AG20443 (cell line): ENCODE measurements around the gene PNPLA2.
A peak's percentile ranks its signal among the peaks of the same experiment; 100 is the strongest.

Experiments used
- DNase-seq: peaks from one replicate; pipeline ENCODE4 v3.0.0; 2012; ENCODE audit warnings: low spot score, mixed read lengths

The PNPLA2 gene

DNA sequence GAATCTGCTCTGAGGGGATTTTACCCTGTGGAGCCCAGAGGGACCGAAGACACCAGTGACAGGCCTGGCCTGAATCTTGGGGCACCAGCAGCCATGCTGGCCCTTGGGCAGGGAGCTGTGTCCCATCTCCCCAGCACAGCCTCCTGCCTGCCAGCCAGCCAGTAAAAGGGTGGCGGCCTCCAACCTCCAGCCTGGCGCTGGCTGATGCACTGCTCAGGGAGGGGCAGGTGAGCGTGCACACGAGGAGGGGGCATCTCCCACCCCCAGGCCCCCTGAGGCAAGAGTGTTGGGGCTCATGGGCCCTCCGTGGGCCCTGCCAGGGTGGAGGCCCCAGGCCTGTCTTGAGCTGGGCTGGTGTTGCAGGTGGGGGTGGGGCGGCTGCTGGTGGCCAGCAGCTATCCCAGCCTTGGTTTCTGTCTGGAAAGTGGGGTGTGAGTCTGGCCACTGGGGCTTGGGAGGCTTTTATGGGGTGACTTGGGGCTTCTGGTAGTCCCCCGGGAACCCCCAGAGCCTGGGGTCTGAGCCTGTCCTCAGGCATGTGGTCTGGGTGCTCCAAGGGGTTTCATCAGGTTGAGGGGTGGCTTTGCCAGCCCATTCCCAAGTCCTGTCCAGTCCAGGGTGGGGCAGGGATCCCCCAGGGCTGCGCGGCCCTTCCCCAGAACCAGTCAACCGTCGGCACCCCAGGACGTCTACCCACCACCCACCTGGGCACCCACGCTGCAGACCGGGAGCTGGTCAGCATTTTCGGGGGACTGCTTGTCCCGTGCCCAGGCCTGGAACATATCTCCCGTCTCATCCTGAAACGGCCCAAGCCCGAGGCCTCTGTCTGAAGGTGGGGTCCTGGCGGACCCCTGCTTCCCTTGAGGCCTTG lies 41.8 kb downstream of the PNPLA2 start:
- DNase-seq, result no peak

DNA sequence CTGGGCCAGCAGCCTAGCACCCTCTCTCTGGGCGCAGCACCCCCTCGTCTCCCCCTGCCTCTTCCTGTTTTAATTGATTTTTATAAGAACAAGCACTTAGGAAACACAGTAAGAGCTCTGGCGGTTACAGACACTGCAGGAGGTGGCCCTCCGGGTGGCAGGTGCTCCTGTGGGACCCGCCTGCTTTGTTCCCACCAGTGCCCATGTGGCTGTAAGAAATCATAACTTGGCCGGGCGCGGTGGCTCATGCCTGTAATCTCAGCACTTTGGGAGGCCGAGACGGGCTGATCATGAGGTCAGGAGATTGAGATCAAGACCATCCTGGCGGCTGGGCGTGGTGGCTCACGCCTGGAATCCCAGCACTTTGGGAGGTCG lies 42.4 kb downstream of the PNPLA2 start:
- DNase-seq, result no peak

DNA sequence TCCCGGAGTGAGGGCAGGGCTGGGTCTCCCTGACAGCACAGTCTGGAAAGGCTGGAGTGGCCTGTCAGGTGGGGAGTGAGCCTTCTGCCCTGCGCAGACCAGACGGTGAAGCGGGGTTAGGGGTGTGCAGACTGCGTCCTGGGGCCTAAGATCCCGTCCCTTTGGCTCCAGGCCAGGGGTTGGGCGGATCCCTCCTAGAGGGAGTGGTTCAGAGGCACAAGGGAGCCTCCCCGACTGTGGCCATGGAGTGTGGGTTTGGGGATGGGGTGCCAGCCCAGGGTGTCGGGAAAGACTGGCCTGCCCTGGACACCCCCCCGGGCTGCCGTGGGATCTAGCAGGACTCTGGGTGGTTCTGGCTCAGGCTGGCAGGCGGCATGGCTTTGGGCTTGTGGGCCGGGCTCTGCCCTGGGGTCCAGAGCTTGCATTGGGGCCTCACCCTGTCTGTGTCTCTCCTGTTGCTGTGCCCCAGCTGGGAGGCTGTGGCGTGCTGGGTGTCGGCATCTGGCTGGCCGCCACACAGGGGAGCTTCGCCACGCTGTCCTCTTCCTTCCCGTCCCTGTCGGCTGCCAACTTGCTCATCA lies 43.5 kb downstream of the PNPLA2 start:
- peak; percentile 30 for DNase-seq

DNA sequence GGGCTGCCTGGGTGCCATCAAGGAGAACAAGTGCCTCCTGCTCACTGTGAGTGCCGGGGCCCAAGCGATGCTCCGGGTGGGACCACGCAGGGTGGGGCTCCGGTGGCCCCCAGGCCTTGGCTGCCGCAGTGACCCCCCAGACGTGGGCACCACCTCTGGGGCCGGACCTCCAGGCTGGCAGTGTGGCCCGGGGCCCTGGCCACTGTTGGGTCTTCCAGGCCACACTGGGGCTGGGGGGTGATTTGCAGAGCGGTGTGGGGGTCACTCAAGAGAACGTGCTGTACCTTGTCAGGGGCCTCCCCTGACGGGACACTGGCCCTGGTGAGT lies 43.9 kb downstream of the PNPLA2 start:
- DNase-seq, result no peak

DNA sequence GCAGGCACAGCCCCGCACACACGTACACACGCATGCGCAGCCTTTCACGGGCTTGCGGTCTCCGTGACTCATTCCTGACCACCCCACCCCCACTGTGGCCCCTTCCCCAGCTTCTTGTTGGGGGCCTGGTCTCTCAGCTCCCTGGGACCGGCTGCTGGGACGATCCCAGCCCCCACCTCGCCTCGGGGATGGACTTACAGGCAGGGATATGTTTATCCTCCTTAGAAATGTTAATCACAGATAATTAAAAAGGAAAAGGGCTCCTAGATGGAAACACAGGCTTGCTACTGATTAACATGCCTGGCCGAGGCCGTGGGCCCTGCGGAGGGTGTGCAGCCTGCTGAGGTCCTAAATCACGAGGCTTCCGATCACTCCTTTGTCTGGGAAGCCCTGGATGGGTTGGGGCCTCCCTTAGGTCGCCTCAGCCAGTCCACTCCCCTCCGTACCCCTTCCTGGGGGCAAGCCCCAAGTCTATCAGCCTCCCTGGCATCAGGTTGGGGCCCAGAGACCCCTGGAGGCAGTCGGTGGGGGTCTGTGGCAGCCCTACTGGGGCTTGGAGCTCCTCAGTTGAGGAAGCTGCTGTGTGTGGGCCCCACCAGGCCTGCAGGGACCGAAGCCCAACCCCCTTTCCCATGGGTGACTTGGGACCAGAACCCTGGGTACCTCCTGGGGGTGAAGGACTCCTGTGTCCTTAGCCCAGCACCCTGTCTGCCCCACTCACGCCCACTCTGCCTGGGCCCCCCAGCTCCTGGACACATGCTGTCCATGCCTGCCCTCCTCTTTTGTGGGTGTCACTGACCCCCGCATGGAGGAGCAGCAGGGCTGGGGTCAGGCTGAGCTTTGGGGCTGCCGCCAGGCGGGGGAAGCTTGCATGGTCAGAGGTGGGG lies 44.6 kb downstream of the PNPLA2 start:
- no peak for DNase-seq

DNA sequence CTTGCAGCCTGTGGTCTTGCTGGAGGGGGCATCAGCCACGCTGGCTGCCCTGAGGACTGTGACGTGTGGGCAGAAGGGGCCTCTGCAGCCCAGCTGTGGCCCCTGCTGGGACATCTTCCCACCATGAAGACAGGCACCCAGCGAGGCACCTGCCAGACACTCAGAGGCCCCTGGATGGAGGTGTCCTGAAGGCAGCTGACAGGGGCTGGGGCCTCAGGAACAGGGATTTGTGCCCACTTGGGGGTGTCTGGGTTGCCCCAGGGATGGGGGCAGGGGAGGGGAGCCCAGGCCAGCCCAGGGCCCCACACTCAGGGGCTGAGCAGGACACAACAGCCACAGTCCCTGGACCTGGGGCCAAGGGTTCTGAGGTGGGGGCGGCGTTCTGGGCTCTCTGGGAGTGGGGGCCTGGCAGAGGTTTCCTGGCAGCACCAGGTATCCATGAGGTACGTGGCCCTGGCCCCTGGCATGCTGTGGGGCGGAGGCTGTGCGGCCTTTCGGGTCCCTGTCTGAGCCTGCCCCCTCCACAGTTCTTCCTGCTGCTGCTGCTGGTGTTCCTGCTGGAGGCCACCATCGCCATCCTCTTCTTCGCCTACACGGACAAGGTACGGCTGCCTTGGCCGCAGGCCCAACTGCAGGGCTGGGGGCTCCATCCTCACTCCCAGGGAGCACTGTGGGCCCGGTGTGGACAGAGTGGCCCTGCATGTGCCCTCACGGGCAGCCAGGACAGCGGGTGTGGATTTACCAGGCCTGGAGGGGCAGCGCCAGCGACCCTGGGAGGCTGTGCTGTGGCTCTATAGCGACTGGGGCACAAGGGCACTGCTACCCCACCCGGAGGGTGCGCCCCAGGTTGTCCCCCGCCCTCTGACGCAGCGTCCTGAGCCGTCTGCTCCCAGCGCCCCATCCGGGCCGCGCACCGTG lies 45.5 kb downstream of the PNPLA2 start:
- no peak for DNase-seq

DNA sequence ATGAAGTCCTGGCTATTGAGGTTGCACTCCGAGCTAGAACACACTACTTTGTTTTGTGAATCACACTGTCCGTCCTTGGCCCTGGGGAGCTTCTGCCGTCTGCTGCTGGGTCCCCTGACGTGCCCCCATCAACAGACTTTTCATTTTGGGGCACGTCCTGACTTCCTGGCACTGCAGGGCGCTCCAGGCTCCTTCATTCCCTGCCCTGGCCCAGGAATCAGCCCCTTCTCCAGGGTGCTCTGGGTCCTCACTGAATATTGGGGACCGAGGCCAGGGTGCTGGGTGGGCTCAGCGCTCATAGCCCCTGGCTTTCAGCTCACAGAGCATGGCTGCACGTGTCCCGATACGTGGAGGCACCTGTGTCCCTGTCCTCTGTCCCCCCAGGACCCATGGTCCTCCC lies 46.2 kb downstream of the PNPLA2 start:
- no peak for DNase-seq

DNA sequence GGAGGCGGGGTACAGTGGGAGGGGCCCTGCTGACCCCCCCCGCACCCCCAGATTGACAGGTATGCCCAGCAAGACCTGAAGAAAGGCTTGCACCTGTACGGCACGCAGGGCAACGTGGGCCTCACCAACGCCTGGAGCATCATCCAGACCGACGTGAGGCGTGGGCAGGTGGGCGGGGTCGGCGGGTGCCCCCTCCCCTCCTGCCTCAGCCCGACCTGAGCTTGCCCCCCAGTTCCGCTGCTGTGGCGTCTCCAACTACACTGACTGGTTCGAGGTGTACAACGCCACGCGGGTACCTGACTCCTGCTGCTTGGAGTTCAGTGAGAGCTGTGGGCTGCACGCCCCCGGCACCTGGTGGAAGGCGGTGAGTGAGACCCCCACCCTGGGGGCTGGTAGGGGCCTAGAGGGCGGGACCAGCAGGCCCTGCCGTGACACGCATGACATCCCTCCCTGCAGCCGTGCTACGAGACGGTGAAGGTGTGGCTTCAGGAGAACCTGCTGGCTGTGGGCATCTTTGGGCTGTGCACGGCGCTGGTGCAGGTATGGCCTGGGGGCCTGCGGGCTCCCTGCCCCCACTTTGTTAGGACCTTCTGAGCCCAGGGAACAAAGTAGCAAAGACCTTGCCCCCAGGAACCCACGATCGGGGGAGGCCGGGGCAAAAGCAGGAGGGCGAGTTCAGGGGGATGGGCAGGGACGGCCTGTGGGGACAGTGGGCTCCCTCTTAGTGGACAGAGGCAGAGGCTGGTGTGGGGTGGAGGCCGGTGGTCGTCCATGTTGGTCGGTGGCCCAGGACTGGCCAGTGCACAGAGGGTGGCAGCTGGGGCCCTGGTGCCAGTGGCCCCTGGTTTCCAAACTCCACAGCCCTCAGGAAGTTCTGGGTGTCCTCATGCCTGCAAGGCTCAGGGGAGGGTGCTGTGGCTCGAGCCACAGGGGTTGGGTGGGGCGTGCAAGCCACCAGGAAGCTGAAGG lies 47.0 kb downstream of the PNPLA2 start:
- no peak for DNase-seq

DNA sequence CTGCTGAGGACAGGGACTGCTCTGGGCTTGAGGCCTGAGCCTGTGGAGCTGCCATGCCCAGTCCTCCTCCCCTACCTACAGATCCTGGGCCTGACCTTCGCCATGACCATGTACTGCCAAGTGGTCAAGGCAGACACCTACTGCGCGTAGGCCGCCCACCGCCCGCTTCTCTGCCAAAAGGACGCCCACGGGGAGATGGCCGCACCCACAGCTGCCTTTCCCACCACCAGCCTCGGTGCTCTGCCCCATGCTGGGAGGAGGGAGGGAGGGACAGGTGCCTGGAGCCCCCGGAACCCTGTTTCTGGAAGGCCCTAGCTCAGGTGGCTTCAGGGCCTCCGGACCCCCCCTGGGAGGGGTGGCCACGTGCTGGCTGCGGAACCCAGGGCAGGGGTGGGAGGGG lies 47.8 kb downstream of the PNPLA2 start:
- DNase-seq, result no peak

DNA sequence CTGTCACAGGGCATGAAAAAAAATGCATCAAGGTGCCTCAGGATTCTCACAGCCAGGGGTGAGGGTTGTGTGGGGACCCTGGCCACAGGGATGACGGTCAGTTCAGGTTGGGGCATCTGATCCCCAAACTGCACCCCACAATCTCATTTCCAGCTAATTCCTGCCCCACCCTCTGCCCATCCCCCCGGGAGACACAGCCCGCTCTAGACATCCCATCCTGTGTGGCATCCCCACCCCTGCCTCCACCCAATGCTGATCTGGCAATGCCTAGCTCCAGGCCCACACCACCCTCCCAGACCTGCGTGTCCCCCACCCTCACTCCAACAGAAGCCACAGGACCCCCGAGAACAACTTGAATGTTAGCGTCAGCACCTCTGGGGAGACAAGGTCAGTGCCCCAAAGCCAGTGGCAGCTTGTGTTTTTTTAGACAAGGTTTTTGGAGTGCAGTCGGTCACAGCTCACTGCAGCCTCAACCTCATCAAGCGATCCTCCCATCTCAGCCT lies 49.2 kb downstream of the PNPLA2 start:
- no peak for DNase-seq

DNA sequence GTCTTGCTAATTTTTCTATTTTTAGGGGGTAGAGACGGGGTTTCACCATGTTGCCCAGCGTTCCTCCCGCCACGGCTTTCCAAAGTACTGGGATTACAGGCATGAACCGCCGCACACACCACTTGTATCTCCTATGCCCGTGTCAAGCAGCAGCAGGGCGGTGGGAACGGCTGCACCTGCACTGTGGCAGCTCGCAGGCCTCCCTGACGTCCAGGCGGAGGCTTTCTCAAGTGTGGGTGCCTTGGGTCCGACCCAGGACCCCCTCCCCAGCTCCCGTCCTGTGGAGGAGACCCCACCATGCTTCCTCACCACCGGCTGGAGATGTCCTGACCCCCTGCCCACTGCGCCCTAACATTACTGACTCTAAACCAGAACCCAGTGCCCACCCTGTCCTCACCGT lies 49.7 kb downstream of the PNPLA2 start:
- no peak for DNase-seq

DNA sequence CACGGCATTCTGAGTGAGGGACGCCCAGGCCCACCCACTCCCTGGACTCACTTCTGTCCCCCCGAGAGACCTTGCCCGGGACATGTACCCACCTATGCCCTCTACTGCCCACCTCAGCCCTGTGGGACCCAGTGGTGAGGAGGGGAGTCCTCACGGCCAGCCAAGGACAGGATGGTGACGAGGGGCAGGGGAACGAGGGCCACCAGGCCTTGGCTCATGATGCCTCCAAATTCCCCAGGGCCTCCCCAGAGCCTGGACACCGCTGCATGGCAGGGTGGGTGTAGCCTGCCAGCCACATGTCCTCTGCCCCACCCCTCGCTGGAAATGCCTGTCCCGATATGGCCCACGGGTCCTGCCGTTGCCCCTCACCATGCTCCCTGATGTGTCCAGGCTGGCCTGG lies 50.1 kb downstream of the PNPLA2 start:
- DNase-seq, result no peak

DNA sequence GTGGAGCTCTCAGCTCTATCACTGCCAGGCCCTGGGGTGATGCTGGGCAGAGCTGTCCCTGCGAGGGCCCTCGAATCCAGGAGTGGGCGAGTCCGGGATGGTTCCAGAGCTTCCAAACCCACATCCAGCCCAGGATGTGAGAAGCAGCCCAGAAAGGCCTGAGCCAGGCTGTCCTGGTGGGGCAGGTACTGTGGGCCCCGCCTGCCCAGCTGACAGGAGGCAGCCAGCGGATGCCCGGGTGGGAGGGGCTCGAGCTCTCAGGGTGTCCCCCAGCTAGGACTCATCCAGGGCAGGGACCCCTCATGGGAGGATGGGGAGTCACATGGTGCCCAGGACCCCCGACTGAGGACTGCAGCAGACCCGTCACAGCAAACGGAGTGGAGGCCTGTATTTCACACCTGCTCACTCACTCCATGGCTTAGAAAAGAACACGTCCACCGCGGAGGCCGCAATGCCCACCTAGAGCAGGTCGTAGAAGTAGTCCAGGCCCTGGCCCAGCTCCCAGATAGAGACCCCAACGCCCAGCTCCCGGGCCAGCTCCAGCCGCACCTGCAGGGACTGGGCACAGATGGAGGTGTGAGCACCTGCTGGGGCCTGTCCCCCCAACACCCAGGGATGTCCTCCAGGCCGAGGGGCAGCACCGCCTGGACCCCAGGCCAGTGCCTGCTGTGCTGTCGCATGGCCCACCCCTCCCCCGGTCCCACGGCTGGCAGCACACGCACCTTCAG lies 50.8 kb downstream of the PNPLA2 start:
- no peak for DNase-seq

DNA sequence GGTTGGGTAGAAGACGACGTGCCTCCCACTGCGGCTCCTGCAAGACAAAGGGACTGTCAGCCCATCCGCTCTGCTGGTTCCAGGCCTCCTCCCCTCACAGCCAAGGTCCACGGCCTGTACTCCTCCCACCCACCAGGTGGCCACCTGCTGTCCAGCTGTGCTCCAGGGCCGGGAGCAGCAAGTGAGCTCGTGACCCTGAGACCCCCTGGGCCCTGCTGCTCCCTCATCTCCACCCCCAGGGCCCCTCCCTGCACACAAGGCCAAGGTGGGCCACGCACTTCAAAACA lies 51.4 kb downstream of the PNPLA2 start:
- no peak for DNase-seq

DNA sequence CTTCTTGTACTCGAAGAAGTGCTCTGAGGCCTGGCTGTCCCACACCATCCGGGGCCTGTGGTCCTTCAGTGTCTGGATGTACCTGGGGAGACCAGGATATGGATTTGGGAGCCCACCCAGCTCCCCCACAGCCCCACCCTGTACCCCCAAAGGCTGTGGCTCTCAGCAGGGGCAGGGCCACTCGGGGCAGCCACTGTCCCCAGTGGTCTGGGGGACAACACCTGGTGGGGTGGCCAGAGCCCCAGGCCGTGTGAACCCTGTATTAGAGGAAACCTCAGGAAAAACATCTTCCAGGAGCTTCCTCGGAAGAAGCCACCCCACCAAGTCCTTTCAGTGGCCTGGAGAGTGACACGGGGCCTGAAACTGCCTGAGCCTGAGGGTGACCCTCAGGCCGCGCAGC lies 51.7 kb downstream of the PNPLA2 start:
- DNase-seq, result no peak

DNA sequence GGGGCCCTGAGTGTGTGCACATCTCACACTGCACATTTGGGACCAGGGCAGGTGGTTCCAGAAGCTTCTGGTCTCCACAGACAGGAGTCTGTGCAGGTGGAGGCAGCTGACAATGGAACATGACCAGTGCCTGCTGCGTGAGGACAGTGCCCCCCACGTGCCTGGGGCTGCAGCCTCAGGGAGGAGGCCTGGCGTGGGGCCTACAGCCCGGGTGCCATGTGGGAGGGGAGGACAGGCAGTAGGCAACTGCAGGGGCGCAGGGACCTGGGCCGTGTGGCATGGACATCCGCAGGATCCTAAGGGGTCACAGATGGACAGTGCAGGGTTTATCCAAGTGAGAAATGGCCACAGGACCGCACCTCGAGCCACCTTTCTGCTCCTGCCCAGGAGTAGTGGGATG lies 52.8 kb downstream of the PNPLA2 start:
- no peak for DNase-seq

DNA sequence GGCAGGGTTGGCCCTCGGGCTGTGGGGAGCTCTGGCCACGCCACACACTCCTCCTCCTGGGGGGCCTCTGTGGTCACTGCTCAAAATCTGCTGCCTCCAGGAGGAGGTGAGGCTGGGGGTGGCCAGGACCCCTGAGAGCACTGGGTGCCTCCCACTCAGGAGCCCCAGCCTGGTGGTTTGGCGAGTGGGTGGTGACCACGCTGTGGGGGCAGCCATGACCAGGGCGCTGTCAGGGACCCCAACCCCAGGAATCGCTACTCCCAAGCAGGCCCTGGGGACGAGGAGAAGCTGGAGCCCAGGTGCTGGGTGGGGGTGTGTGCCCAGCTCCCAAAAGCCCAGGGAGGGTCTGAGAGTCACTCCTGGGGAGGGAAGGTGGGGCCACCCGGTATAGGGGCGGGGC lies 54.1 kb downstream of the PNPLA2 start:
- no peak for DNase-seq

DNA sequence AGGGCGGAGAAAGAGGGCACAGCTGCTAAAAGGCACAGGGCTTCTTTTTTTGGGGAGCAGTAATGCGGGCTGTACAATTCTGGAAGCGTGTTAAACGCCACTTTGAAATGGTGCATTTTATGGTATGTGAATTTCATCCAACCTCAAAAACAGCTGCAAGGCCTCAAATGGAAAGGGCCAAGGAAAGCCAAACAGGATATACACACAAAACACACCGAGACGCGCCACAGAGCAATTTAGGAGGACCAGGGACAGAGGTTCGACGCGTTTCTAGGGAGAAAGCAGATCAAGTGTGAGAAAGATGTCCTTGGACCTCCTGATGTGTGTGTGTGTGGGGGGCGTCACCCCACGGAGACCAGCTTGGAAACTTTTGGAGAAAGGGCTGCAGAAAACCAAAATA lies 55.0 kb downstream of the PNPLA2 start:
- no peak for DNase-seq
